ENCODE results near the gene DEAF1. TPM values are rescaled to one million over a fixed set of nuclear protein-coding genes. Genes with fewer than 3 reads are reported as not detected.

Gene DEAF1
- total RNA-seq, 2 donors from 2014 or later = 44.1 to 51.9 TPM

DNA sequence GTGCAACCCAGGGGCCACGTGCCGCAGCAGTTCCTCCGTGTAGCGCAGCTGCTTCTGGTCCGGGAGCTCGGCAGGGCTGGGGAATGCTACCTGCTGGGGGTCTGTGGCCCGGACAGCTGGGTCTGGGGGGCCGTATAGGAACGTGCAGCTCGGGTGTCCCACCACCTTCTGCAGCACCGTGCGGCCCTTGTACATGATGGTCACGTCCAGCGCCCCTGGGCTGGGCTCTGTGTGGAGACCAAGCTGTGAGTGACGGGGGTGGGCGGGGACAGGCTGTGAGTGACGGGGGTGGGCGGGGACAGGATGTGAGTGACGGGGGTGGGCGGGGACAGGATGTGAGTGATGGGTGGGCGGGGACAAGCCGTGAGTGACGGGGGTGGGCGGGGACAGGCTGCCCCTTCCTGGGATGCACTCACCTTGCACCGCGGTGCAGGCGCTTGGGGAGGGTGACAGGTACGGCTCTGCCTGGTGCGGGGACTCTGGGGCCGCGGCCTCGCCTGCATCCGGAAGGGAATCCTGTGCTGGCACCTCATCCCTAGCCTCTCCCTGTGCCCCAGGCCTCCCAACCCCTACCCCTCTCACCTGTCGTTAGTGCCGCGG, 81.6 kb downstream of the DEAF1 start:
- peaks cover 35% of the 10 kb centered on the region for H3K36me3 ChIP-seq (ENCODE audit: control insufficient read depth, insufficient read depth, low read length)
- H3K4me3 ChIP-seq (ENCODE audit: low read length) = no peak overlapping the region
- no peaks in the 10 kb centered on the region for H3K9me3 ChIP-seq (ENCODE audit: control insufficient read depth, low read length)
- peaks cover 16% of the 10 kb centered on the region for H3K36me3 Mint-ChIP-seq (ENCODE audit: low read depth)
- WGBS, 2 experiments (ENCODE audit: insufficient coverage in 1 of 2, insufficient read length in 1 of 2) = 42 to 51% methylated on average over 14 to 31 of the region's 36 CpGs
- no peak overlapping the region for H3K4me3 Mint-ChIP-seq
- no peak overlapping the region for H3K27ac ChIP-seq (ENCODE audit: low read depth, low read length)
- no peaks in the 10 kb centered on the region for H3K27me3 Mint-ChIP-seq (ENCODE audit: insufficient read depth)
- H3K9me3 Mint-ChIP-seq = no peaks in the 10 kb centered on the region
- no peak overlapping the region for H3K9ac ChIP-seq (ENCODE audit: extremely low read depth, low read length, poor library complexity, severe bottlenecking)
- H3K4me1 Mint-ChIP-seq = no peaks in the 10 kb centered on the region
- no peaks in the 10 kb centered on the region for H3K27me3 ChIP-seq (ENCODE audit: control insufficient read depth, insufficient read depth, low read length, poor library complexity, severe bottlenecking)
- TF ChIP-seq, protein P1, sequence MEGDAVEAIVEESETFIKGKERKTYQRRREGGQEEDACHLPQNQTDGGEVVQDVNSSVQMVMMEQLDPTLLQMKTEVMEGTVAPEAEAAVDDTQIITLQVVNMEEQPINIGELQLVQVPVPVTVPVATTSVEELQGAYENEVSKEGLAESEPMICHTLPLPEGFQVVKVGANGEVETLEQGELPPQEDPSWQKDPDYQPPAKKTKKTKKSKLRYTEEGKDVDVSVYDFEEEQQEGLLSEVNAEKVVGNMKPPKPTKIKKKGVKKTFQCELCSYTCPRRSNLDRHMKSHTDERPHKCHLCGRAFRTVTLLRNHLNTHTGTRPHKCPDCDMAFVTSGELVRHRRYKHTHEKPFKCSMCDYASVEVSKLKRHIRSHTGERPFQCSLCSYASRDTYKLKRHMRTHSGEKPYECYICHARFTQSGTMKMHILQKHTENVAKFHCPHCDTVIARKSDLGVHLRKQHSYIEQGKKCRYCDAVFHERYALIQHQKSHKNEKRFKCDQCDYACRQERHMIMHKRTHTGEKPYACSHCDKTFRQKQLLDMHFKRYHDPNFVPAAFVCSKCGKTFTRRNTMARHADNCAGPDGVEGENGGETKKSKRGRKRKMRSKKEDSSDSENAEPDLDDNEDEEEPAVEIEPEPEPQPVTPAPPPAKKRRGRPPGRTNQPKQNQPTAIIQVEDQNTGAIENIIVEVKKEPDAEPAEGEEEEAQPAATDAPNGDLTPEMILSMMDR (conservative IDR thresholded peaks at IDR 0.05) = no peak
- peak overlapping the region; percentile 79 for H3K27ac Mint-ChIP-seq
- DNase-seq = peak; percentile 96
- no peaks in the 10 kb centered on the region for H3K4me1 ChIP-seq (ENCODE audit: control insufficient read depth, insufficient read depth, low read length)

GRCh38 chr11:612961-613300, 82.1 kb downstream of the DEAF1 start:
- Mint-ChIP-seq H3K27ac (no peak overlapping the region), H3K9me3 (no peaks in the 10 kb centered on the region), H3K4me1 (no peaks in the 10 kb centered on the region), H3K4me3 (no peak overlapping the region), H3K27me3 (ENCODE audit: insufficient read depth) (no peaks in the 10 kb centered on the region), H3K36me3 (ENCODE audit: low read depth) (peaks cover 19% of the 10 kb centered on the region)
- Histone ChIP-seq H3K9ac (ENCODE audit: extremely low read depth, low read length, poor library complexity, severe bottlenecking) (no peak overlapping the region), H3K27ac (ENCODE audit: low read depth, low read length) (no peak overlapping the region), H3K27me3 (ENCODE audit: control insufficient read depth, insufficient read depth, low read length, poor library complexity, severe bottlenecking) (no peaks in the 10 kb centered on the region), H3K4me3 (ENCODE audit: low read length) (no peak overlapping the region), H3K9me3 (ENCODE audit: control insufficient read depth, low read length) (no peaks in the 10 kb centered on the region), H3K4me1 (ENCODE audit: control insufficient read depth, insufficient read depth, low read length) (no peaks in the 10 kb centered on the region), H3K36me3 (ENCODE audit: control insufficient read depth, insufficient read depth, low read length) (peaks cover 40% of the 10 kb centered on the region)
- no peak for DNase-seq
- TF ChIP-seq, protein P1 (conservative IDR thresholded peaks at IDR 0.05) = no peak
- 97 to 98% methylated on average over 6 to 10 of the region's 10 CpGs for WGBS, 2 experiments (ENCODE audit: insufficient coverage in 1 of 2, insufficient read length in 1 of 2)

- TF ChIP-seq, protein P1 (conservative IDR thresholded peaks at IDR 0.05) = peak; percentile 67
- no peak overlapping the region for H3K4me3 Mint-ChIP-seq
- DNase-seq = peak; percentile 86
Observed at GRCh38 chr11:612201-612960, 82.6 kb downstream of the DEAF1 start.

More at GRCh38 chr11:612201-612960, 82.6 kb downstream of the DEAF1 start:
- Histone ChIP-seq H3K4me3 (ENCODE audit: low read length) (no peak overlapping the region), H3K36me3 (ENCODE audit: control insufficient read depth, insufficient read depth, low read length) (peaks cover 43% of the 10 kb centered on the region), H3K4me1 (ENCODE audit: control insufficient read depth, insufficient read depth, low read length) (no peaks in the 10 kb centered on the region), H3K27me3 (ENCODE audit: control insufficient read depth, insufficient read depth, low read length, poor library complexity, severe bottlenecking) (no peaks in the 10 kb centered on the region), H3K9ac (ENCODE audit: extremely low read depth, low read length, poor library complexity, severe bottlenecking) (no peak overlapping the region), H3K27ac (ENCODE audit: low read depth, low read length) (no peak overlapping the region), H3K9me3 (ENCODE audit: control insufficient read depth, low read length) (no peaks in the 10 kb centered on the region)
- Mint-ChIP-seq H3K4me1 (no peaks in the 10 kb centered on the region), H3K36me3 (ENCODE audit: low read depth) (peaks cover 22% of the 10 kb centered on the region), H3K27ac (peak overlapping the region; percentile 18), H3K9me3 (no peaks in the 10 kb centered on the region), H3K27me3 (ENCODE audit: insufficient read depth) (no peaks in the 10 kb centered on the region)
- WGBS, 2 experiments (ENCODE audit: insufficient coverage in 1 of 2, insufficient read length in 1 of 2) = 90 to 91% methylated on average over 14 to 27 of the region's 27 CpGs

Measured in endodermal cell (in vitro differentiated cells).